ENCODE results near the gene NAP1L4.
A peak's percentile ranks its signal among the peaks of the same experiment; 100 is the strongest.
"Not testable (repeated sequence)": the region's sequence is repeated elsewhere in the genome, so short reads cannot be mapped to it uniquely, and the experiment has no call there.

NAP1L4 gene

DNA sequence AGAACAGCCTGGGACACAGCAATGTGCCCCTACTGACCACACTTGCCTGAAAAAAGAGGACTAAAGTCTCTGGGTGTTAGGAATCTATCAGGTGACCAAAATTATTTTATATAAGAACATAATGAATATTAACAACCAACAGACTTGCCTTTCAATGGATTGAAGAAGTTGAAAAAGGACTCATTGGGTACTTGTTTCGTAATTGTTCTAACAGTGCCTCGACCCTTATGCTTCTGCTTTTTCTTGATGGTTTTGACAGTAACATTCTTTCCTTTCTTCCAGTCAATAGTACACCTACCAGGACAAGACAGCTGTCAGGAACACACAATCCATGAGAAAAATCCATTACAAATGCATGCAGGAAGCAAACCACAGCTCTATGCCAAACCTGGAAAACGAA, 33.9 kb downstream of the NAP1L4 start:
- no peak for DNase-seq

DNA sequence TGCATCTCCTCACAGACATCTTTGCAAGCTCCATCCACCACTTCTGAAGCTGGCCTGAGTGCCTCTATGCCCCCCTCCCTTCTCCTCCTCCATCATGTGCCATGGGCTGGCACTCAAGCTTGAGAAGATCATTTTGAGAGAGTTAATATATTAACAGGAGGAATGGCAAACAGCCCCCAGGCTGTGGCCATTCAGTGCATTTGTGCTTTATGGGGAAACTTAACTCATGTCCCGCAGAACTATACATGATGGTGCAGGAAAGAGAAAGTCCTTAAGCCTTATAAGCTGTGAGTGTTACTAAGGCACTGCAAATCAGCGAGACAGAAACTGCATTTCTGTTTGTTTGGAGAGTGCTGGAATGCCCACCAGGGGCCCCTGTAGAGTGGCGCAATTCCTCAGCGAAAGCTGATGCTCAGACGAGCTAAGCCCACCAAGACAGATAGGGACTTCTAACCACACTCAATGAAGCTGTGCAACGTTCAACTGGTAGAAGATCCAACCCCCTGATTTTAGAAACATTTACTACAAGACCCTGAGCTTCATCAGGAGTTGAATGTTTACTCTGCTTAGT, 36.1 kb downstream of the NAP1L4 start:
- no peak for DNase-seq

DNA sequence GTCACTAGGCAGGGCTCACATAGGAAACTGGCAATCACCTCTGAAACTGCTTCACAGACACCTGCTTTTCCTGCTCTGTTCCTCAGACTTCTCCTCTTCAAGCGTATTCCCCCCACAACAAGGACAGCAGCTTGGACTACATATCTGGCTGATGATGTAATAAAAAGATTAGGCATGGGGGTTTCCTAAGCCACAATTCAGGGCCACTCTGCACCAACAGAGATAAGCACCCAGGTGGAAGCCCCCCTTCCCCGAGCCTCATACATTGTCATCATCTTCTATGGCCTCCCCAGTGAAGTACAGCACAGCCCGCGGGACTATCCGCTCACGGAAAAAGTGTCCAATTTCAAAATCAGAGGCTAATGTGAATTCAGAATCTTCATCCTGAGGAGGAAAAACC, 37.9 kb downstream of the NAP1L4 start:
- no peak for DNase-seq

DNA sequence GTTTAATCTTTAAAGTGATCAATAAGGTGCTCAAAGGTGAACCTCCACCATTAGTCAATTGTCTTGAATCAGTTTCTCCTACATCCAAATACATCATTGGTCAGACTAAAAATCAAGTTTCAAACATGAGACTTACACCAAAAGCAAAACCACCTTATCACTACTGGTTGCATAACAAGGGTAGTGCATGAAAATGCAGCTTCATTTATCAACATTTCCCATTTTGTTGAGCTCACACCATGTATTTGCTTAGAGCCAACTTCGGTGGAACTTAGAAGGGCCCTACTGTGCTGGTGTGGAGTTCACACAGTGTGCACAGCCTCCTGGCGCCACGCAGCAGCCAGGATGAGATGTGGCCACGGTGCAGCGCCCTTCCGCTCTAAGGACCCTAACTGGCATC, 39.8 kb downstream of the NAP1L4 start:
- no peak for DNase-seq

DNA sequence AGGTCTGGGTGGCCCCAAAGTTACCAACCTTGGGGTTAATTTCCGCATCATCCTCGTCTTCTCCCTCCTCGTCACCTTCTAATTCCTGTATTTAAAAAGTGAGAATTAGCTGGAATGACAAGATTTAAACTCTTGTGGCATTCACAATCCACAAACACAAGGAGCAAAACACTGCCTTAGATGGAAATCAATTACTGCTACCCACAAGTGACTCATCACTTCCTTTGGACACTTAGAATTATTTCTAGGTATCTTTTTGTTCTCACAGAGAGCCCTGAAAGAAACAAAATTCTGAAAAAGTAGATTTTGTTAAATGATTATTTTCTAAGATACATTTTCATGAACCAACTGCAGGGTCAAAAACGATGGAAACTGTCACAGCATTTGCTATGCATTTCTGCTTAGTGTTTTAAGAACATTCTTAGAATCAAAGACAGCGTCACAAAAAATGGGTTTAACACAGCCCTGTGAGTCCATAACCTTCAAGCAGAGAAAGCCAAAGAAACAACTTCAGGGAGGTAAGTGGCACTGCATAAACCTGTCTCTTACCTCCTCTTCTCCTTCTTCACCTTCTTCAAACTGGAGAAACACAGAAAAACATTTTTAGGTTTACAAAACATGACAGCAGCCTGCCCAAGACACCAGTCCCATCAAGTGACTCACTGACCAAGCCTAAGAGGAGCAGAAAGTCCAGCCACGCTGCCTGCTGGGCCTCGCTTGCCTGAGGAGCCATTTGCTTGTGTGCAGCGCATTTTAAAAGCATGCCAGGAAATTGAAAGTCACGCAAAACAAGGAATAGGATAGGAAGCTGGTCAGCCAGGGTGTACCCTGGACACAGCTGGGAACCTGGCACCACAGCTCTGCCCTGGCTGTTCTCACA, 40.7 kb downstream of the NAP1L4 start:
- DNase-seq = no peak

DNA sequence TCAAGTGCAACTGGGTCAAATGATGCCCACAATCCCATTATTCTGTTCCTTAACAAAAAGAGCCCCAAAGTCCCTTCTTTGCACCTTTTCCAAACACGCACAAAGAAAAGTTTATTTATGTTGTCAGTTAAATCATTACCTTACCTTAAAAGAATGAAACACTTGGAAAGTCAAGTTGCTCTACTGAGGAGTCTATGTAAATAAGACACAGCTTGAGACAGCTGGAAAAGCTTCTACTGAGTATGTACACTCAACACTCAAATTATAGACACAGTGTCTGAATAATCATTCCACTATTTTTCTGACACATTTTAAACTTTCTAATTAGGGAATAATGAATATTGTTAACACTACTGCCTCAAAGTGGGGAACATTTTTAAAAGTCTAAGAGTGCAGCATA, 41.3 kb downstream of the NAP1L4 start:
- DNase-seq = no peak

DNA sequence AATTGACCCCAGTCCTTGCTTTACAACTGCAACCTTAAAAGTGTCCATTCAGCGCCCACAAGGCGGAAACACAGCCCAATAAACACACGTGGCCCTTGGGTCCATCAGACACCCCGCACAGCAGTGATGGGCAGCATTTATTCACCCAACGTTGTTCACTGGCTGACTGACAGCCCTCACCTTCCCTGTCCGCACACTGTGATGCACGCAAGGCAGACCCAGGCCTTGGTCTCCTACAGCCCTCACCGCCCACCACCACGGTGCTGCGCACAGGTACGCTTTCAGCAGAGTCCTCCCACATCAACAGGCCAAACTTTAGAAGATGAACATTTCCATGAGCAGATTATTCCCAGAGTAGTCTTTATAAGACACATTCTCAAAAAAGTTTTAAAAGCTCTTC, 42.2 kb downstream of the NAP1L4 start:
- no peak for DNase-seq

DNA sequence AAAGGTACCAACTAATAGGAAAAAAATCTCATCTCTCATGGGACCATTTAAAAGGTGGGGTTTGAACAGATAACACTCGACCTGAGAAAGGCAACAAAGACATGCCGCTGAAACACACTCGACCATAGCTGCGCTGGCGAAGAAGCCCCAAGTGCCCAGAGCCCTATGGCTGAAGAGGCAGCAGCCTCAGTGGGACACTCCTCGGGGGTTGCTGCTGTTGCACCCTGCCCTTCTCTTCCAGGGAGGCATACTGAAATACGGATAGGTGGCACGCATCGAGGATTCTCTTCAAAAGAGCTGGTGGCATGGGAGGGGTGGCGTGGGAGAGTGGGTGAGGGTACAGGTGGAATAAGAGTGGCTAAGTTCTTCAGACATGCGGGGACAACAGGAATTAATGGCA, 44.4 kb downstream of the NAP1L4 start:
- DNase-seq = no peak

DNA sequence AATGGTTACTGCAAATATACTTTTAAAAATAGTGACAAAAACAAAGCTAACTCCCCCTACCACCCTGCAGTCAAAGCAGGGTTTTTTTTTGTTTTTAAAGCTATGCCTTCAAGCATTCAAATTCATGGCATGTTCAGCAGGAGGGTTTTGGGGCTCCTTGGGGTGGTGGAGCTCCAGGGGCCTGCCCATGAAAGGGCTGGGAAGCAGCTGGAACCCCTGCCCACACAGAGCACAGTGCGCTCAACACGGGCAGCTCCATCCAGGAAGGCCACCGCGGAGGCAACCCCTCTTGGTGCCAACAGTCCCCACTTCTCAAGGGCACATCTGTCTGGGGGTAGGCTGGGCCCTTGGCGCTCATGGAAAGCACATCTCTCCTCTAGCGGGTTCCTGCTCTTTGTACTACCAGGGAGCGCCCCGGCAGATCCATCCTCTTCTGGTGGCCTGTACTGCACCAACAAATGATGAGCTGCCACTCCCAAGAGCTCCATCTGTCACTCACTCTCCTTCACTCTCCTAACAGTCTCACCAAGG, 46.3 kb downstream of the NAP1L4 start:
- DNase-seq = no peak

DNA sequence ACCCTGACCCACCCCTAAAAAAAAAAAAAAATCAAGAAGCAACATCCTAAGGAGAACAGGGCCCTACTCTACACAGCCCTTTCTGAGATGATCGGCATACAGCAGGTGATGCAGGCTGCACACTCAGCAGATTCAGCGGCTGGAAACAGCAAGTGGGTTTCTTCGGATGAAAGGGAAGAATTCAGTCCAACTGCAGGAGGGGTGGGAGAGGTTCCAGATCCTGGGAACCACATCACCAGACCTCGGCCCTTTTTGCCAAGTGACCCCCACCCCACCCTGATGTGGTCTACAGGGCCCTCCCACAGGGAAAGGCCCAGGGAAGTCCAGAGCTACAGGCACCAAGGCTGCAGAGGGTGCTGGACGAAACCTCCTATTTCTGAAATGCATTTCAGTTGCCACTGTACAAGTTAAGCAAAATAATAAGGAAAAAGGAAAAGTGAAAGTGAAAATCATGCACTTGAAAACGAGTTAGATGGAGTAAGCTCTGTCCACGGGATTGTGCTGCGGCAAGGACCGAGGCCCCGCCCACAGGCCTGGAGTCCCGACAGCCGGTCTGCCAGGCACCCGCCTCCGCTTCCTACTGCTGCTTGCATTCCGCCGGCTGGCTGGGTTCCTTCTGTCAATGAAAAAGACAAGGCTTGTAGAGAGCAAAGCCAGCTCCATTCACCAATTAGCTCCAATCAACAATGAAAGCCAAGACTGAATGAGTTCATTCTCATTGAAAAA, 46.9 kb downstream of the NAP1L4 start:
- DNase-seq = peak; percentile 17 to 85 (median 66)

DNA sequence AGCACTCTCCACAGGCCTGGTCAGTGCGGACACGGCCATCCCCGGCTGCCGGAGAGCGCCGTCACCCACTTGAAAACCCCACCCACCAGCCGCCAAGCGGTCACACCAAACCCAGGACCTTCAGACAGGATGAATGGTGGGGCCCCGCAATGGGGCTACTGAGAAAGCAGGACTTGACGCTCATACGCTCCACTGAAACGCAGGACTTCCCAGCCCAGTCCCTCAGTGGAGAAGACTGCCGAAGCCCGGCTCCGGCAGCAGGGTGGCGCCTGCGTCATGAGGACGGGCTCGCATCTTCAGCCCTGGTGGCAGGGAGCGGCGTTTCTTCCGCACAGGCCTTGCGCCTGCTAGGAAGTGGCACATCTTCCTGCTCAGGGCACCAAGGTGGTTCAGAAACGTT, 47.6 kb downstream of the NAP1L4 start:
- DNase-seq = no peak

DNA sequence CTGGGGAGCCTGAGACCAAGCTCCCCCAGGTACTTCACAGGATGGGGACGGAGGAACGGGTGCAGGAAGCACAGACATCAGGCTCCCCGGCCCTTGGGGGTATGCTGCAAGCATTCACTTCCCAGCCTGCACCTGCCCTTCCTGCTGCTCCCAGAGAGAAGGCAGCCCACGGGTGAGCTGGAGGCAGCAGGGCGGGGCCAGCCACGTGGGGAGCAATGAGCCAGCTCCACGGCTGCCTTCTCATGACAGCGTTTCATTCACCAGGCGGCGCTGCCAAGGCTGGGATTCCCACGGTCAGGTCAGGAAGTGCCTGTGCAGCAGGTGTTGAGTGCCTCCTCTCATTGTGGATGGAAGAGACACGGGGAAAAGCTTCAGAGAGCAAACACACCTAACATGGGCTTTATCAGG, 48.4 kb downstream of the NAP1L4 start:
- no peak for DNase-seq

DNA sequence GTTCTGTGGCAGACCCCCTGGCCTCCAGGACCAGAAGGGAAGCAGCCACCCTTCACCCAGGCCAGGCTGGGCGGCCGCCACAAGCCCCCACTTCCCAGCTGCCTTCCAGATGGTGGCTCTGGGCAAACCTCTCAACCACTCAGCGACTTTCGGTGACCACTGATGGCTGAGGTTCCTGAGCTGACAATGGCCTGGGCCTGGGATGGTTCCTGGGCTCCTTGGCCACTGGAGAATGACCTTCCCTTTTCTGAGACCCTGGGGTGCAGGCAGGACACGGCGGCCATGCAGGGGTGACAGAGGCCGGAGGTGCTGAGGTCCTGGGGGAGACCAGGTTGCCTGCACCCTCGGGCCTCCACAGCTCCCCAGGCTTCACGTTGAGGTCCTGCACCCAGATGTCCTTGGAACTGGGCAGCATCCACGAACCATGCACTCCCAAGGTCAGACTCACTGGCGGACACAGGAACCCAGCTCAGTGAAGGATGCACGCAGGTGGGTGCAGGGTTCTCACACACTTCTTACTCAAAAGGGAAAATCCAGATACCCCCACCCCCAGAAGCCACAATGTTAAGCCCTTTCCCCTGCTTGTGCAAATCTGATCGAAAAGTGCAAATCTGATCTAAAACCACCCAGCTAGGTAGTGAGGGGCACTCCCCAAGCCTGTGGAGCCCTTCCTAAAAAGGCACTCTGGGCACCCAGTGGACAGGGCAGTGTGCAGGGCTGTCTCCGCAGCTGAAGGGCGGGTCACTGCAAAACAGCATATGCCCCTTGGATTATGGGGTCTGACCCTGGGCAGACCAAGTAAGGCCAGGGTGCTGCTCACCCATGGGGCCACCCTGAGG, 49.0 kb downstream of the NAP1L4 start:
- DNase-seq = no peak

DNA sequence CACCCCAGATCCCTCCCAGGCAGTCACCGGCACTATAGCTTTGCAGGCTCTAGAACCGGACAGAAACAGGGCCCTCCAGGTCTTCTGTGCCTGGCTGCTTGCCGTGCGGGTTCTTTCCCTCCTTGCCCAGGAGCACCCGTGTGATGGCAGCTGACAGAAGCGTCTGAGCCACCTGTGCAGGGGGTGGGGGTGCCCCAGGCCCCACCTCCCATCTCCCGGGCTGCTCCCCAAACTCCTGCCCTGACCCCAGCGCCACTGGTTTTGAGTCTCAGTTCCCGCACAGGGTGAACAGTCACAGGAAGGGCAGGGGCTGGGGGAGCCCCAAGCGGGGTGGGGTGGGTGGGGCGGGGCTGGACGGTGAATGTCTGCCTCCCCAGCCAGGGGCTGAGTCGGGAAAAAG, 49.7 kb downstream of the NAP1L4 start:
- no peak for DNase-seq

DNA sequence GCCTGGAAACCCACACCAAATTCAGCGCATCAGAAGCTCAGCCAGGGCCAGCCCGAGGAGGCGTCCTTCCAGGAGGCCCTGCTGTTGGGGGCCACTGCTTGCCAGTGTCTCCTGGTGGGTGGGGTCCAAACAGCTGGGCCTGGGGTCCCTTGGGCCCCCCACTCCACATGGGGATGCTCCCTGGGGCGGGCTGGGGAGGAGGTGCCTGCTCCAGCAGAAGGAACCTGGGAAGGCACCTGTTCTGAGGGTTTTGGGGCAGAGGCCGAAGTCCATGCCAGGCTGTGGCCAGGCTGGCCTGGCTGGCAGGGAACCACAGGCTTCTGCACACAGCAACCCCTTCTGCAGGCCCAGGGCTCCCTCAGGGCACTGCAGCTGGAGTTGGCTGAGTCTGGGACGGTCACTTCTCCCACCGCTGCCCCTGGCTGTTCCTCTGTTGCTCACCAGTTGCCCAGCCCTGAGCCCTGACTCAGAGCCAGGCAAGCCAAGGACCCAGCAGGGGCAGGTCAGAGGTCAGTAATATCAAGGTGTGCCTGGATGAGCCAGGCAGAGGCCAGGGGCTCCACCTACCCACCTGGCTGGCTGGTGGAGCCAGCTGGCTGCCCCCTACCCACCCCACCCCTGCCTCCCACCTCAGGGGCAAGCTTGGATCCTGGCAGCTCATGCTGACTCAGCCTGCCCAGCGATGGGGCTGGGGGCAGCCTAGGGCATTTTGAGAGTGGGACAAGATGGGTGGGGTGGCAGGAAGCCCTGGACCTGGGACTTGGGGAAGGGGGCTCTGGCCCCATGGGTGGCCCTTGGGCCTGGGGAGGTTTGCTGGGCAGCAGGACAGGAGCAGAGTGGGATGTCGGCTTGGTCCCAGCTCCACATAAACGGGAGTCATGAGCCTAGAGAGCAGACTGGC, 51.0 kb downstream of the NAP1L4 start:
- no peak for DNase-seq

DNA sequence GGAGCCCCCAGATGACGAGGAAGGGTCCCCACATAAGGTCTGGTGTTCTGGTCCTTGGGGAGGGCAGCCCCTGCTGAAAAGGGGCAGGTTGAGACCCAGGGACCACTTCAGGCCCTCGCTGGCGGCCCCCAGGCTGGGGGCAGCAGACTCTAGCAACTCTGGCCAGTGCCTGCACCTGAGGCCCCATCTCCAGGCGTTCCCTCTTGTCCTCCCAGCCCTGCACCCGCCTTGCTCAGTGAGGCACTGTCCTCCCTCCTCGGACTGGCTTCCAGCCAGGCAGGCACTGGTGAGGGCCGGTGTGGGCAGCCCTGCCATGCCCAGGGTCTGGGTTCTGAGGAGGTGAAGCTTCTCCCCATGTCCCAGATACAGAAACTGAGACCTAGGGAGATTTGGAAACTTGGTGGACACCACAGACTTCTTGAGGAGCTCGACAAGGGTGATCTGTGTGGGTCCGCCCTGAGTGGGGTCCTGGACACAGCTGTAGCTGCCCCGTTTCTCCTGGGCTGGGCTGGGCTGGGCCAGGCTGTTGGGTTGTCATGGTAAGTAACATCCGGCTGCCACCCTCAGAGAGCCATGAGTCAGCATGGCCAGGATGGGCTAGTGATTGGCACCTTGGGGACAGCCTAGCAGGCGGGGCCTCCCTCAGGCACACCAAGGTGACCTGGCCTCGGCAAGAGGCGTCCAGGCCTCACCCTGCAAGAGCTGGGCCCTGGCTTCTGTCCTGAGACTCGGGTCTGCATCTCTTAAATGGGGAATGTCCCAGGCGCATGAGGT, 51.8 kb downstream of the NAP1L4 start:
- no peak for DNase-seq

DNA sequence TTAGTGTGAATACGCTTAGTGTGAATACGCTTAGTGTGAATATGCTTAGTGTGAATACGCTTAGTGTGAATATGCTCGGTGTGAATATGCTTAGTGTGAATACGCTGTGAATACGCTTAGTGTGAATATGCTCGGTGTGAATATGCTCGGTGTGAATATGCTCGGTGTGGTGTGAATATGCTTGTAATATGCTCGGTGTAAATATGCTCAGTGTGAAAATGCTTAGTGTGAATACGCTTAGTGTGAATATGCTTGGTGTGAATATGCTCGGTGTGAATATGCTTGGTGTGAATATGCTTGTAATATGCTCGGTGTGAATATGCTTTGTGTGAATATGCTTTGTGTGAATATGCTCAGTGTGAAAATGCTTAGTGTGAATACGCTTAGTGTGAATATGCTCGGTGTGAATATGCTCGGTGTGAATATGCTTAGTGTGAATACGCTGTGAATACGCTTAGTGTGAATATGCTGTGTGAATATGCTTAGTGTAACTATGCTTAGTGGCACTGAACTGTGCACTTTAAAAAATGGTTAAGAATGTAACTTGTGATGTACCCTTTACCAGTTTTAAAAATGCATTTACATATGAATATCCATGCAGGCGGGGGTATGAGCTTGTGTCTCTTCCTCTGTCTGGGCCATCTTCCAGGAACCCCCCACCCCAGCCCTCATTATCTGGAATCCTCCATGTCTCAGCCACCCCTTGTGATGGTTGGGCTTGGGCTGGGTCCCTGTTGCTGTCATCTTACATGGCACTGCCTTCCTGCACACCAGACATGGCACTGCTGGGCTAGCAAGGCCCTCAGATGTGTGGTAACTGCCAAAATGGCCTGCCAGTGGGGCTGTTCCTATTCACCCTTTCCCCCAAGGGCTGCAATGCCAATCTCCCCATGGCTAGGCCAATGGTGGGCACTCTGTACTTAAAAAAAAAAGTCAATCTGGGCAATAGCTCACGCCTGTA, 53.4 kb downstream of the NAP1L4 start:
- DNase-seq = not testable (repeated sequence)

DNA sequence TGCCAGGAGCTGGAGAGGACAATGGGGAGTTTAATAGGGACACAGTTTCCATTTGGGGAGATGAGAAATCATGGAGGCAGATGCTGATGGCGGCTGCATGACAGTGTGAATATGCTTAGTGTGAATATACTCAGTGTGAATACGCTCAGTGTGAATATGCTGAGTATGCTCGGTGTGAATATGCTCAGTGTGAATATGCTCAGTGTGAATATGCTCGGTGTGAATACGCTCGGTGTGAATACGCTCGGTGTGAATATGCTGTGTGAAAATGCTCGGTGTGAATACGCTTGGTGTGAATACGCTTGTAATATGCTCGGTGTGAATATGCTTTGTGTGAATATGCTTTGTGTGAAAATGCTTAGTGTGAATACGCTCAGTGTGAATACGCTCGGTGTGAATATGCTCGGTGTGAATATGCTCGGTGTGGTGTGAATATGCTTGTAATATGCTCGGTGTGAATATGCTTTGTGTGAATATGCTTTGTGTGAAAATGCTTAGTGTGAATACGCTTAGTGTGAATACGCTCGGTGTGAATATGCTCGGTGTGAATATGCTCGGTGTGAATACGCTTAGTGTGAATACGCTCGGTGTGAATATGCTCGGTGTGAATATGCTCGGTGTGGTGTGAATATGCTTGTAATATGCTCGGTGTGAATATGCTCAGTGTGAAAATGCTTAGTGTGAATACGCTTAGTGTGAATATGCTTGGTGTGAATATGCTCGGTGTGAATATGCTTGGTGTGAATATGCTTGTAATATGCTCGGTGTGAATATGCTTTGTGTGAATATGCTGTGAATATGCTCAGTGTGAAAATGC, 54.3 kb downstream of the NAP1L4 start:
- not testable (repeated sequence) for DNase-seq

Measured in C1 segment of cervical spinal cord (tissue), 14 donors.